Psoas muscle (tissue), 8 donors: ENCODE results near the gene ST3GAL4. TPM values are rescaled to one million over a fixed set of nuclear protein-coding genes. Genes with fewer than 3 reads are reported as not detected.

ENCODE experiments used
- ATAC-seq, 4 donors: fragments of 200-7000 bp; cut with Tn5 transposase; one replicate each; pipeline ENCODE4 v1.9.1; 2020; ENCODE audit warnings: moderate library complexity in 3 of 4, mild to moderate bottlenecking in 2 of 4
- DNase-seq, 2 donors: peaks; one replicate each; pipeline ENCODE4 v3.0.0-alpha.2; 2020
- H3K27ac ChIP-seq: fragments of 200-600 bp; one replicate; pipeline ENCODE4 v1.8.0; 2022
- H3K27me3 ChIP-seq, 3 donors: fragments of 200-600 bp in 1 of 3; one replicate each; pipeline versions ENCODE4 v1.6.1 to v1.8.0; 2013 to 2022; ENCODE audit warnings: low read length in 2 of 3, mild to moderate bottlenecking in 2 of 3, moderate library complexity in 1 of 3; ENCODE audit not compliant: insufficient read depth in 3 of 3
- H3K36me3 ChIP-seq, 2 donors: fragments of 200-600 bp in 1 of 2; one replicate each; pipeline versions ENCODE4 v1.6.1 to v1.8.0; 2013 to 2022; ENCODE audit warnings: low read depth in 1 of 2, mild to moderate bottlenecking in 1 of 2, moderate library complexity in 1 of 2; ENCODE audit not compliant: insufficient read depth in 1 of 2
- H3K4me1 ChIP-seq: fragments of 200-600 bp; one replicate; pipeline ENCODE4 v1.8.0; 2022
- H3K4me3 ChIP-seq: fragments of 200-600 bp; one replicate; pipeline ENCODE4 v1.8.0; 2022; ENCODE audit warnings: mild to moderate bottlenecking
- H3K9me3 ChIP-seq: fragments of 200-600 bp; one replicate; pipeline ENCODE4 v1.8.0; 2022
- WGBS, 3 donors: extraction: QIAGEN DNeasy Blood & Tissue Kit; methylation state at CpG; one replicate each; pipeline versions ENCODE4 v1.1.6 to v1.1.7; 2013; 5-methylcytosine and 5-hydroxymethylcytosine counted together
- intact Hi-C, 2 donors: fragments of 100-400 bp; cut with DNase I; formaldehyde crosslinking; loops; one replicate each; pipeline versions ENCODE4 v1.11.0 to v1.14.2; 2022
- polyA plus RNA-seq, 3 donors: library from polyadenylated mRNA; stranded (reverse); fragments of 200-250 nt; gene quantifications; one replicate each; pipeline ENCODE4 v1.2.3, GENCODE V29; 2013
- total RNA-seq, 4 donors: library from RNA; stranded (reverse); fragmentation: NEBNext Ultra II Directional in 2 of 4; extraction: Animal tissue kit (Norgen Biotek cat#: 25700) in 2 of 4; gene quantifications; one replicate each; pipeline versions ENCODE4 v1.2.1 to v1.2.4, GENCODE V29; 2021 to 2023
- TF ChIP-seq, protein P1 (sequence below): fragments of 200-600 bp; IDR thresholded peaks from one replicate; pipeline ENCODE4 v1.8.0; 2022; ENCODE audit warnings: antibody characterized with exemption
- donor health status: healthy with polysubstance abuse.
- donor health status: DM: no; HTN: no; CAD: no; lungs with moderate emphysema.
- donor health status: Bipolar disorder and iron deficiency.
- donor health status: healthy.
- donor health status: DM: yes; HTN: yes; CAD: no.
- donor health status: DM: no; HTN: no; CAD: no.
- donor health status: DM: no; HTN: no; CAD: no.
- donor health status: DM: yes; HTN: yes; CAD: no.

Gene ST3GAL4
- total and polyA plus RNA-seq, 7 donors: 3.5 to 9.3 (median 4.7) TPM

DNA sequence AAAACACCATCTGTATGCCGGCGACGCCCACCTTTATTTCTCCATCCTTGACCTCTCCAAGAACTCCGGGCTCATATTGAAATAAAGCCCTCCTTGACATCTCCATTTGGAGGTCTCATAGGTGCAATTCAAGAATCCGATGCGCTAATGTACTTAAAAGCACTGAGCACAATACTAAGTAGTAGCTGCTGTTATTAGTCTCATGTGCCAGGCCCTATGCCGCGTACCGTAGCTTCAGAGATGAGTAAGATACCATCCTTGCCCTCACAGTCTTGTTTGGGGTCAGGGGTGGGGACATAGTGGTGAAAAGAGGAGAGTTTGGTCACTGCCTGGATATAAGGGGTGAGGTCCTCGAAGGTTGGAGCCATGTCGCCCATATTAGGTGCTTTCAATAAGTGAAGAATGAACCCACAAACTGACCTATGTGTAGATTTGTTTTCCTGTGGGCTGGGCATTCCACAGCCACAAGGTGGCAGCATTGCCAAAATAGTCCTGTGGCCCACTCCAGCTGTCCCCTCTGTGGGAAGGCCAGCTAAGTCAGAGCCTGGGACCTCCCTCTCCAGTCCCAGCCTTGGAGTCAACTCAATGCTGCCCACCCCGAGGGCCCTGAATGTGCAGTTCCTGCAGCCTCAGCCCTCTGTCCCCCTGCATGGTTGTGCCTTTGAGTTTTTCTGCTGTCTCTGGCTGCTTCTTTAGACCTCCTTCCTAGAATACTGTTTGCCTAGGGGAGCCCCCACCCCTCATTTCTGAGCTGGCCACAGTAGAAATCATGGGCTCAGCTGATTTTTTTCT is 45.1 kb upstream of the ST3GAL4 start:
- intact Hi-C loops: loop anchor here (2.0 to 10.0 kb wide), 3 partner anchors 54 to 170 kb away; no protein-coding TSS in a partner anchor
- TF ChIP-seq, protein P1, sequence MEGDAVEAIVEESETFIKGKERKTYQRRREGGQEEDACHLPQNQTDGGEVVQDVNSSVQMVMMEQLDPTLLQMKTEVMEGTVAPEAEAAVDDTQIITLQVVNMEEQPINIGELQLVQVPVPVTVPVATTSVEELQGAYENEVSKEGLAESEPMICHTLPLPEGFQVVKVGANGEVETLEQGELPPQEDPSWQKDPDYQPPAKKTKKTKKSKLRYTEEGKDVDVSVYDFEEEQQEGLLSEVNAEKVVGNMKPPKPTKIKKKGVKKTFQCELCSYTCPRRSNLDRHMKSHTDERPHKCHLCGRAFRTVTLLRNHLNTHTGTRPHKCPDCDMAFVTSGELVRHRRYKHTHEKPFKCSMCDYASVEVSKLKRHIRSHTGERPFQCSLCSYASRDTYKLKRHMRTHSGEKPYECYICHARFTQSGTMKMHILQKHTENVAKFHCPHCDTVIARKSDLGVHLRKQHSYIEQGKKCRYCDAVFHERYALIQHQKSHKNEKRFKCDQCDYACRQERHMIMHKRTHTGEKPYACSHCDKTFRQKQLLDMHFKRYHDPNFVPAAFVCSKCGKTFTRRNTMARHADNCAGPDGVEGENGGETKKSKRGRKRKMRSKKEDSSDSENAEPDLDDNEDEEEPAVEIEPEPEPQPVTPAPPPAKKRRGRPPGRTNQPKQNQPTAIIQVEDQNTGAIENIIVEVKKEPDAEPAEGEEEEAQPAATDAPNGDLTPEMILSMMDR: peak; percentile 91
- no peaks in the 10 kb centered on the region for H3K27me3 ChIP-seq
- H3K36me3 ChIP-seq: peaks cover 2 to 43% of the 10 kb centered on the region in 2 donors
- no peaks in the 10 kb centered on the region for H3K9me3 ChIP-seq
- WGBS, 3 donors: 57 to 70% (median 66%) methylated on average over 12 of the region's 12 CpGs
- H3K4me3 ChIP-seq: no peak overlapping the region
- H3K27ac ChIP-seq: peak overlapping the region; percentile 83
- DNase-seq: peak; percentile 77 to 85
- H3K4me1 ChIP-seq: peaks cover 28% of the 10 kb centered on the region
- peak; percentile 84 to 90 (median 85) for ATAC-seq

DNA sequence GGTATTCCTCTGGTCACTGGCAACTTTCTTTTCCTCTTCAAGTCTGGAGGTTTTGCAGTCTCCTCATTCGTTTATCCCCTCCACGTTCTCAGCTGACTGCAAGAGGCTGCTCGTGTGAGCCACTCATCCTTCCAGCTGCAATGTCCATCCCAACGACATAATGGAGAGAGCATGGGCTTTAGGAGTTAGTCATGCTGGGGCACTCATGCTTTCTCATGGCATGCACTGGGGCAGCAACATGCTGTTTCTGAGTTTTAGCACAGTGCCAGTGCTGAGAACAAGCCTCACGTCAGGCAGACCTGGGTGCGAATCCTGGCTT is 44.5 kb upstream of the ST3GAL4 start:
- Histone ChIP-seq H3K27ac (peak overlapping the region; percentile 83), H3K36me3 (peaks cover 2 to 43% of the 10 kb centered on the region in 2 donors), H3K9me3 (no peaks in the 10 kb centered on the region), H3K4me1 (peaks cover 27% of the 10 kb centered on the region), H3K27me3 (no peaks in the 10 kb centered on the region), H3K4me3 (no peak overlapping the region)
- WGBS, 3 donors: 60 to 78% (median 62%) methylated on average over 6 of the region's 6 CpGs
- DNase-seq (no peak), ATAC-seq (no peak)
- TF ChIP-seq, protein P1: no peak
- intact Hi-C loops: loop anchor here (2.0 to 10.0 kb wide), 3 partner anchors 54 to 170 kb away; no protein-coding TSS in a partner anchor

DNA sequence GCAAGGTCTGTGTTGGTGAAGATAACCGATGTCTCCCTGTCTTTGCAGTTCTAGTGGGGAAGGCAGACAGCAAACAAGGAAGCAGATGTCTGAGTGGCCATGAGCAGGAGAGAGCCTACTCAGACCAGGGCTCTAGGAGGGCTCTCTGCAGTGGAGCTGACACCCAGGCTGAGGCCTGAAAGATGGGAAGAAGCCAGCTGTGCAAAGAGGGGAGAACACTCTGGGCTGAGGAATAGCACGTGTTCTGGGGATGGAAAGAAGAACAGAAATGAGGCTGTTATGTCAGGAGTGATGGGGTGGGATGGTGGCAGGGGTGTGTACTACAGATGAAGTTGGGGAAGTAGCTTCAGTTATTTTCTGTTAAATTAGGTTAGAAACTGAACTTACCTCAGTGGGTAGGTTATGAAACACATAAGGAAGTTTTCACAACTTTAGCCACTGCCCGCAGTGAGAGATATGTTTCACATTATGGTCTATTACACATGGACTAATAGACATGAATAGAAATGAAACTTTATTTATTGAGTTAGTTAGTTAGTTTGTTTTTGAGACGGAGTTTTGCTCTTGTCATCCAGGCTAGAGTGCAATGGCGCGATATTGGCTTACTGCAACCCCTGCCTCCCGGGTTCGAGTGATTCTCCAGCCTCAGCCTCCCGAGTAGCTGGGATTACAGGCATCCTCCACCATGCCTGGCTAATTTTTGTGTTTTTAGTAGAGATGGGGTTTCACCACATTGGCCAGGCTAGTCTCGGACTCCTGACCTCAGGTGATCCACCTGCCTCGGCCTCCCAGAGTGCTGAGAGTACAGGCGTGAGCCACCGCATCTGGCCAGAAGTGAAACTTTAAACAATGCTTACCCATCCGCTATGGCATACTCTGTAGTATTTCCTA is 43.8 kb upstream of the ST3GAL4 start:
- H3K27ac ChIP-seq: no peak overlapping the region
- DNase-seq: no peak
- no peak for ATAC-seq
- TF ChIP-seq, protein P1: no peak
- peaks cover 2 to 41% of the 10 kb centered on the region in 2 donors for H3K36me3 ChIP-seq
- 91 to 95% (median 93%) methylated on average over 14 of the region's 14 CpGs for WGBS, 3 donors
- no peaks in the 10 kb centered on the region for H3K27me3 ChIP-seq
- H3K4me3 ChIP-seq: no peak overlapping the region
- H3K4me1 ChIP-seq: peaks cover 23% of the 10 kb centered on the region
- no peaks in the 10 kb centered on the region for H3K9me3 ChIP-seq
- intact Hi-C loops: loop anchor here (2.0 to 10.0 kb wide), 3 partner anchors 53 to 169 kb away; no protein-coding TSS in a partner anchor

DNA sequence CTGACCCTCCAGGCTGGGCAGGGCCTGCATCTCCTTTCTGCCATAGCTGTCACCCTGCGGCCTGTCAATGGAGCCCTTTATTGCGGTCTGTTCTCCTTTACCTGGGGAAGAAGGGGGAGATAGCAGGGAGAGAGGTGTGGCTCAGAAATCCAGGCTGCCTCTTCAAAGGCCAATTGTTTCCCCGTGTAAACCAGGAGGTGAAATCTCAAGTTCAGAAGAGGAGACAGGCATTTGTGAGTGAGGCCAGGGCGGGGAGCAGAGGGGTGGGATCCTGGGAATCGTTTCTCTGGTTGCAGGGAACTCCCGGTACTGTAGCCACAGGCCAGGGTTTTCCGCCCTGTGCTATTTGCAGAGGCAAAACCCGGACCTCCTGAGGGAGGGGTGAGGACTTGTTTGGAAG is 42.5 kb upstream of the ST3GAL4 start:
- DNase-seq: no peak
- intact Hi-C loops: loop anchor here (5.0 to 10.0 kb wide), 2 partner anchors 52 to 104 kb away; no protein-coding TSS in a partner anchor
- WGBS, 3 donors: 80 to 87% (median 81%) methylated on average over 8 of the region's 8 CpGs

More for the DNA sequence above, 42.5 kb upstream of the ST3GAL4 start:
- ATAC-seq: no peak
- Histone ChIP-seq H3K27me3 (no peaks in the 10 kb centered on the region), H3K36me3 (peaks cover 2 to 29% of the 10 kb centered on the region in 2 donors), H3K9me3 (no peaks in the 10 kb centered on the region), H3K27ac (no peak overlapping the region), H3K4me3 (no peak overlapping the region), H3K4me1 (peaks cover 21% of the 10 kb centered on the region)
- TF ChIP-seq, protein P1: no peak
